GM08714 (cell line): ENCODE results near the gene DCLK1.

Experiments used
- H3K4me3 ChIP-seq: fragments of 200-500 bp; sonication (Bioruptor generic); 2 replicates; pipeline ENCODE4 v1.5.1; 2014; ENCODE audit warnings: mild to moderate bottlenecking, low read length, inconsistent platforms
- ZNF274 ChIP-seq: IDR thresholded peaks from 2 replicates; pipeline ENCODE4 v1.6.1; 2012; ENCODE audit warnings: mild to moderate bottlenecking, low read depth, low read length

The DCLK1 gene

DNA sequence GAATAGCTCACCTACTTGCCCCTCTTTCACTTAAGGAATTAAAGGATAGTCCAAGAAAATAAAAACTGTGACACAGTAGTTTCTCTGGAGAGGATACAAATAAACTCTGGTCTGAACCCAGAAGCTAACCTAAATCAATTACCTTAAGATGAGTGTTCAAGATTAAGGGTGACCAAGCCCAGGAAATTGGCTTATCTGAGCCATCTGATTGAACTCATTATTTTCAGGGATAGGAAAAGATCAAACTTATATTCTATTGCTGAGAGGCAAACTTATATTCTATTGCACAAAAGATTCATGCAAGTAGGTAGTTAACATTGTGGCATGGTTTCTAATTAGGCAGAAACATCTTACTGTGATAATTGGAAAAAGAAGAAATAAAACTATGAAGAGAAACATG is 175.1 kb downstream of the DCLK1 start:
- no peak overlapping the region for H3K4me3 ChIP-seq
- no peak for TF ChIP-seq ZNF274

DNA sequence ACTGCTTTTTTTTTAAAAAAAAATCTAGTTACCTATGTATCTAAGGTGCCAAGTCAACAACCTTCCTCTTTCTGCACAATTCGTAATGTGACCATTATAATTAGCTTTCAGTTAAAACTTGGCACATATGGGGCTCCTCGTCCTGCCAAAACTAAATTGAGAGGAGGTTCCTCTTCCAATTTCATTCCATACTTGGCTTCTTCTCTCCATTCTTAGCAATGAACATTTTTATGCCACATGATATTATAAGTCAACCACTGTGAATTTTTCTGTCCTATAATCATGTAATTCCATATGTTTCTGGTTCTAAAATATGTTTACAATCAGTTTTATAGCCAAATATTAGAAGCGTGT is 177.0 kb downstream of the DCLK1 start:
- H3K4me3 ChIP-seq = no peak overlapping the region
- no peak for TF ChIP-seq ZNF274

DNA sequence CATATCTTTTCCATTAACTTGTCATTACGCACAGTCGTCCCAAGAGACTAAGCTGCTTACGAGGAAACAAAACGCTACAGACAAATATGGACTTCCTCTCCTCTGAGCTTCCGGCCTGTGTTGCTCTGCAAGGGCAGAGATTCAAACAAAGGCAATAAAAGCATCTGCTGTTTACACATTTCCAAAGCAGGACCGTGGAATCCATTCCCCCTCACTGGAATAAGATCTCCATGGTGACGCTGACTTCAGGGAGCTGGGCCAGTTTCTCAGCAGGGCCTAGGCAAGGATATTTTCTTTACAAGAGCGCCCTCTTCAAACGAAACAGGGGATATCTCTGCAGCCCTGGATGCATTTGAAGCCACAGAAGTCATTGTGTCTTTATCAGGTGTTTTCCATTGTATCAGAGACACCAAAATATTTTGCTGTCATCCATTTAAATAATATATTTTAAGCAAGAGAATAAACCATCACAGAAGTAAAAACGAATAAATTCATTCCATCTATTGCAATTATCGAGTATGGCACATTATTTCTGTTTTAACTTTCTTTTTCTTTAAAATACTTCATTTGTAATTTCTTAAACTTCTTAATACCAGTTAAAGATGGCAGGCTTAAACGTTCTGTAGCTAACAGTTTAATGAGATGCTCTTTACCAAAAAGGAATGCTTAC is 177.5 kb downstream of the DCLK1 start:
- TF ChIP-seq ZNF274 = no peak
- no peak overlapping the region for H3K4me3 ChIP-seq

DNA sequence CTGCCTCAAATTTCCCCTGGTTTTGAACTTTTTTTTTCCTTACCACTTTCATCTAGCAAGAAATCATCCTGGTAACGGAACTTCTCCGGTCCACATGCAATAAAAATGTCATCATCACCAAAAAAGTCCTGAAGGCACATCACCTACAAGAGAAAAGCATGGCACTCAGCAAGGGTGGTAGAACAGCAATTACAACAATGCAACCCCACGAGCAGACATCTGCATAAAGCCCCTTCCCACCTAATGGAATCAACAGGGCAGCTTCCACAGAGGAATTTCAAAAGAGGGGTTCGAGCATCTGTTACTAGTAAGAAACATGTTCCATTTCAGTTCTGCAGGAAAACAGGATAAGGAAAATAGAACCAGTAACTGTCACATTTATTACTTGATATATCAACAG is 183.9 kb downstream of the DCLK1 start:
- H3K4me3 ChIP-seq = no peak overlapping the region
- TF ChIP-seq ZNF274 = no peak

DNA sequence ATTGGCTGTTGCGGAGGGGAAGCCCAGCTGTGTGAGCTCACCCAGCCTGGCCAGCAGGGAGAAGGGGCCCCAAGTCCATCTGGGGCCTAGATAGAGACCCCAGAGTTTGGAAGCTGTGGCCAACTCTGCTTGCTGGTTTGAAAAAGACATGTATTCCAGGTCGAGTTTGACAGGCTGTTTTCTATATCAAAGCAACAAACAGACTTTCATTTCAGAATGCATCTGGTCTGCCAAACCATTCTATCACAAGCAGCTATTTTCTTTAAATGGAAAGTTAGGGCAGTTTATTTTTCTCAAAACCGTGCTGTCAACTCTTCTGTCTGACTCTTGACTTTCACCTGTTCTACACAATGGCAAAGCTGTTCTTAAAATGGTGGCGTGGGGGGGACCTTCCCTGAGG is 185.8 kb downstream of the DCLK1 start:
- H3K4me3 ChIP-seq = no peak overlapping the region
- TF ChIP-seq ZNF274 = no peak

DNA sequence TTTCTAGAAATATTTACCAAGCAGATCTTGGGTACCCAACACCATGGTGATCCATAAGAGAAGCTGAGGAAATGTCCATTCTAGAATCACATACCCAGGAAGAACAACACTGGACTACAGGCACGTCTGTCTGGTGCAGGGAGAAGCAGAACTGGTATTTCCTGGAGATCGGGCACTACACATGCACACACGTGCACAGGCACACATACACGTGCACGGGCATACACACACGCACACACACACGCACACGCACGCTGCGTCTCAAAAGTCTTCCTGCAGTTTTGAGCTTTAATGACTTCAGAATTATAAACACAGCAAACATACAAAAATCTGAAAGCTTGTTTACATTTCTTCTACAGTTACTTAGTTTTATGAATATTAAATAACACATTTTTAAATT is 189.8 kb downstream of the DCLK1 start:
- H3K4me3 ChIP-seq = no peak overlapping the region
- TF ChIP-seq ZNF274 = no peak

DNA sequence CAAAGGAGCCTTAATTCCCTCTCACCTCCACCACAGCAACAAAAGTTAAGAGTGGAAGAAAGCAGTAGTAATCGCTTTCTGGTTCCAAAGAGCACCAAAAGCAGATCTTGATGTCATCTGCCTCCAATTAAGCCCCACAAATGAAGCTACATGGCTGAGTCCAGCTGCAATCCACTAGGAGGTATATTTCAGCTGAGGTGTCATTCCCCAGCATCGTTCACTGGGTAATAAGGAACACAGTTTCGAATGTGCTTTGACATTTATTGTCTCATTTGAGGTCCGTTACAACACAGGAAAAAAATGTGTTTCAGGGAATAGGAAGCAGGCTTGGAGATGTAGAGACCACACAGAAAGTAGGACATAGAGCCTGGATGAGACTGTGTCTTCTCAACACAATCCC is 190.4 kb downstream of the DCLK1 start:
- no peak for TF ChIP-seq ZNF274
- no peak overlapping the region for H3K4me3 ChIP-seq

DNA sequence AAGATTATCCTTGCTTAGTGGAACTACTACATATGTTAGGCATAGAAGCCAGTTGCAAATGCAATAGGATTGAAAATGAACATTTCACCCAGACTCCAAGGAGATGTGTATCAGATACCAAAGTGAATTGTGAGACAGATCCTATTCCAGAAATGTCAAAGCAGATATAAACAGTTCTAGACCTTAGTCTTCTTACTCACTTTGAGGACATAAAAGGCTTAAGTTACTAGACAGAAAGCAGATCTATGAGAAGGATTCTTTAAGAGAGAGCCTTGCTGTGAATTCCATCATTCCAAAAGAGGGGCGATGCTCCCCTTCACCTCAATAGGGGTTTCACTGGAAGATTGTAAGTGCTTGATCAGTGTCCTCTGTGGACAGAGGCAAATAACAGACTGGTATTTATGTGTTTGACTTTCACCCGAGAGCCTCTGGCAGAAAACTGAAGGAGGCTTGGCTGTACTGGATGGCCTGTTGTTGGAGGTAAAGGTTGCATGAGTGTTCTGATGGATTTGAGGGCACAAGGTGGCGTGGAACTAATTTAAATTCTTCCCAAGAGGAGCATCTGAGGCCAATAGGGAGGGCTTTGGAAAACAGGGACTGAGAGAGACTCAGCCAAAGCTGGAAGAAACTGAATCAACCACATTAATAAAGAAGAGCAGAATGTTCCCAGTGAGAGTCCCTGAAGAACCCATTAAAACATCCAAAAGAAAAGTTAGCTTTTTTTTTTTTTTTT is 194.8 kb downstream of the DCLK1 start:
- no peak overlapping the region for H3K4me3 ChIP-seq
- TF ChIP-seq ZNF274 = no peak

DNA sequence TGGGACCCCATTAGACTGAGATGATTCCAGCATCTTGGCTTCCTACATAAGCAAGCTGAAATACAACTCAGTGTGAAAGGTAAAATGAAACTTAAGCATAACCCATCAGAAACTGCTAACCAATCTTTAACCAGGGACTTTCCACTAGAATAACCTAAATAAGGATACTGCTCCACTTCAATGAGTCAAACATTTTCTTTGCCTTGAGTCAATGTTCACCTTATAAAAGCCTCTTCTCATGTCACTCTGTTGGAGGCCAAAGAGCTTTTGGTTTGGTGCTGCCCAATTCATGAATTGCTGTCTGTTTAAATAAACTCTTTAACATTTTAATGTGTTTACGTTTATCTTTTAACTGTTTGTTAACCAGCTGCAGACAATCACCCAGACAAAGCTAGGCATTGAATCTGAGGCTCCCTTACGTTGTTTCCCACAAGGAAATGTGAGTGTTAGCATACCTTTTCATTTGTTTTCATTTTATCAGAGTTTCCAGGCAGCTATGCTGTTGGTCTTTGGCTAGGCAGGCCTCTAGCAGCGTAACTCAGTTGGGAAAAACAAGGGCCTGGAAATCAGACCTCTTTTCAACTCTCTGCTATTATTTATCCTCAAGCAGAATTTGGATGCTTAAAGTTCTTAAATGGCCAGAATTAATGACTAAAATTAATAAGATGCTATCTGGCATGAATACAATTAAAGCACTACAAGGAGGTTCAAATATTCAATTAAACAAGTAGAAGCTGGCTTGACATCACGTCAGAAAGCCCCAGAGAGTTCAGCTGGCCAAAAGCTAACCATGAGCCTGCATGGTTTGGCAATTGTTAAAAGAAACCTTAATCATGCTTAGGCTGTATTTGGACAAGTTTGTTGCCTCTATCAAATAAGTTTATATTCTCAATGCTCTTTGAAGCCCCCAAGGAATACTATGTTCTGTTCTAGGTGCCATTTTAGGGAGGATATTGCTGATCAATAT is 200.2 kb downstream of the DCLK1 start:
- no peak overlapping the region for H3K4me3 ChIP-seq
- TF ChIP-seq ZNF274 = no peak

DNA sequence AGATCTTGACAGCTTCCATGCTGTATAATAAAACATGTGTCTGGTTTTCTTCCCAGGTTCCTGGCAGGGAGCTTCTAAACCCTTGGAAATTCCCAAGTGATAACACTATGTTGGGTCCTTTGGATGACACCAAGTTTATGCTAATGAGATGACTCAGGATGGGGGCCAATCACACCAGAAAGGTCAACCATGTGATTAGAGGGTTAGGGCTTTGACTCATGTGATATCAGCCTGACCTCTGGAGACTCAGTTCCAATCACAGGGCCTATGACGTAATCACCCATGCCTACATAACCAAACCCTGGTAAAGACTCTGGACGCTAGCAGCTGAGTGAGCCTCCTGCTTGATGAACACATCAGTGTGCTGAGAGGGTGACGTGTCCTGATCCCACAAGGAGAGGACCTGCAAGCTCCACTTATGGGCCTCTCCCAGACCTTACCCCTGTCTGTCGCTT is 203.6 kb downstream of the DCLK1 start:
- no peak overlapping the region for H3K4me3 ChIP-seq
- no peak for TF ChIP-seq ZNF274

DNA sequence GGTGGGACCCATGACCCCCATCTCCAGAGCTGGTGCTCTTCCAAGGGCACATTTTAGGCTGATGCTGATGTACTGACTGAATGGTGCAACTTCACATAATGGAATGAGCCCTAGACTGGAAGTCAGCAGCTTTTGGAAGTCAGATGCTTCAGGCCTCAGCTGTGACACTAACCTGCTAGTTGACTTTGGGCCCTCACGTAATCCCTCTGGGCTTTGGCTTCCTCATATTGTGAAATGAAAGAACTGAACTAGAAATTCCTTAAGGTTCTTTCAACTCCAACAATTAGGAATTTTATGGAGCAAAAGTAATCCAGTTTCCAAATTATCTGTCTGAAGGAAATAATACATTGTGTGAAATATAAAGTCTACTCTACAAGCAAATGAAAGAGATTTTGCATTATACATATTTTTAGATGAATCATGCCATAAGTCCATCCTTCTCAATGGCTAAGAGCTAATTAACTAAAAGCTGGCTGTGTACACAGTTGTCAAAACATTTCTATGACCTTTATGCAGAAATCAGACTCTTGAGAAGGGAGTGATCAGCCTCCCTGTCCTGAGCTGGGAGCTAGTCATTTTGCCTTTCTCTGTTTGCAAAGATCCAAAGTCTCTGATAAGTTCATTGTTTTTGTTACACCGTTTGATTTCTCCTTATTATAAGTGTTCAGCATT is 204.2 kb downstream of the DCLK1 start:
- TF ChIP-seq ZNF274 = no peak
- H3K4me3 ChIP-seq = no peak overlapping the region

DNA sequence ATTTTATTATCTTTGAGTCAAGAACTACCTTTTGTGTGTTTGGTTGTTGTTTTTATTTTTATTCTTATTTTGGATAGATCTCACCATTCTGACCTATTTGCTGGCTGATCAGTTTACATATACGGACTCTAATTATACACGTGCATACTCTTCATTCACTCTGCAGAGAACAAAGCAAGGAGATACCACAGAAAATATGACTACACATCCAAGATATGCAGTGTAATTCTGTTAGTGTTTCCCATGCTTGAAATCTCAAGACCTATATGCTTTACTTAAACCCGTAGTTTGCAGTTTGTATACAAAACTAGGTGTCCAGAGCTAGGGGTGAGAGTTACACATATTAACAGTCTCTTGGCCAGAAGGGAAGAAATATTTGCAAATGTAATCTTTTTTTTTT is 205.5 kb downstream of the DCLK1 start:
- no peak for TF ChIP-seq ZNF274
- H3K4me3 ChIP-seq = no peak overlapping the region

DNA sequence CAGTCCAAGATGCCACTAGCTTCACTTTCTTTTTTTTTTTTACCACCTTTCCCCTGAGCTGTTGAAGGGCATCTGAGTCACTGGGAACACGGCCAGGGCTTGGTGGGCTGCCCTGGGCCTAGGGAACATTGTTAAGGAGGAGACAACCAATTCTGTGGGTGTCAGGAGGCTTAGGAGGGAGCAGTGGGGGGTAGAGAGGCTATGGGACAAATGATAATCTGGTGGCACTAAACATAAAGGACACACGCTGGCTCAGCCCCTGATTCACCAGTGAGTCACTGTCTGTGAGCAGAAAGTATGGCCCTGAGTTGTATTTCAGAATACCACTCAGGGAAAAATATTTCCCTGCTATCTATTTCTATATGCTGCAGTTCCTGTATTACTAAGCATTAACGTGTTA is 207.8 kb downstream of the DCLK1 start:
- TF ChIP-seq ZNF274 = no peak
- H3K4me3 ChIP-seq = no peak overlapping the region

DNA sequence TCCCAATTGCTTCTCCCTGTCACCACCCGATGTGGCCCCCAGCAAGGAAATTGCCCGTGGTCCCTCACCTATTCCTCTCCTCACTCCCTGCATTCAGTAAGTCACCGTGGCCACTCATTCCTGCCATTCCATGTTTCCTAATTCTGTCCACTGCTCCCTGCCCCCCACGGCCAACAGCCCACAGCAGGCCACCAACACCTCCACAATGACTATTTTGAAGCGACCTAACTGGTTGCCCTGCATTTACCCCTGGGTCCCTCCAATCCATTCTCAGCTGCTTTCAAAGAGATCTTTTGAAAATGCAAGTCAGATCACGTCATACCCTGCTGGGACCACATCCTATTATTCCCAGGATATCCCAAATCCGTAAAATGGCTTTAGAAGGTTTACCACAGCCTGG is 210.4 kb downstream of the DCLK1 start:
- no peak for TF ChIP-seq ZNF274
- no peak overlapping the region for H3K4me3 ChIP-seq
